Psoas muscle (tissue), 8 donors: ENCODE data around the gene MSMO1. TPM values are rescaled to one million over a fixed set of nuclear protein-coding genes. Genes with fewer than 3 reads are reported as not detected.

Experiments
- ATAC-seq, 4 donors: fragments of 200-7000 bp; cut with Tn5 transposase; one replicate each; pipeline ENCODE4 v1.9.1; 2020; ENCODE audit warnings: moderate library complexity in 3 of 4, mild to moderate bottlenecking in 2 of 4
- DNase-seq, 2 donors: peaks; one replicate each; pipeline ENCODE4 v3.0.0-alpha.2; 2020
- H3K27ac ChIP-seq: fragments of 200-600 bp; one replicate; pipeline ENCODE4 v1.8.0; 2022
- H3K27me3 ChIP-seq, 3 donors: fragments of 200-600 bp in 1 of 3; one replicate each; pipeline versions ENCODE4 v1.6.1 to v1.8.0; 2013 to 2022; ENCODE audit warnings: low read length in 2 of 3, mild to moderate bottlenecking in 2 of 3, moderate library complexity in 1 of 3; ENCODE audit not compliant: insufficient read depth in 3 of 3
- H3K36me3 ChIP-seq, 2 donors: fragments of 200-600 bp in 1 of 2; one replicate each; pipeline versions ENCODE4 v1.6.1 to v1.8.0; 2013 to 2022; ENCODE audit warnings: low read depth in 1 of 2, mild to moderate bottlenecking in 1 of 2, moderate library complexity in 1 of 2; ENCODE audit not compliant: insufficient read depth in 1 of 2
- H3K4me1 ChIP-seq: fragments of 200-600 bp; one replicate; pipeline ENCODE4 v1.8.0; 2022
- H3K4me3 ChIP-seq: fragments of 200-600 bp; one replicate; pipeline ENCODE4 v1.8.0; 2022; ENCODE audit warnings: mild to moderate bottlenecking
- H3K9me3 ChIP-seq: fragments of 200-600 bp; one replicate; pipeline ENCODE4 v1.8.0; 2022
- CTCF ChIP-seq: fragments of 200-600 bp; IDR thresholded peaks from one replicate; pipeline ENCODE4 v1.8.0; 2022; ENCODE audit warnings: antibody characterized with exemption
- WGBS, 3 donors: extraction: QIAGEN DNeasy Blood & Tissue Kit; methylation state at CpG; one replicate each; pipeline versions ENCODE4 v1.1.6 to v1.1.7; 2013; 5-methylcytosine and 5-hydroxymethylcytosine counted together
- intact Hi-C, 2 donors: fragments of 100-400 bp; cut with DNase I; formaldehyde crosslinking; loops; one replicate each; pipeline versions ENCODE4 v1.11.0 to v1.14.2; 2022
- polyA plus RNA-seq, 3 donors: library from polyadenylated mRNA; stranded (reverse); fragments of 200-250 nt; gene quantifications; one replicate each; pipeline ENCODE4 v1.2.3, GENCODE V29; 2013
- total RNA-seq, 4 donors: library from RNA; stranded (reverse); fragmentation: NEBNext Ultra II Directional in 2 of 4; extraction: Animal tissue kit (Norgen Biotek cat#: 25700) in 2 of 4; gene quantifications; one replicate each; pipeline versions ENCODE4 v1.2.1 to v1.2.4, GENCODE V29; 2021 to 2023
- donor health status: healthy with polysubstance abuse.
- donor health status: DM: no; HTN: no; CAD: no; lungs with moderate emphysema.
- donor health status: Bipolar disorder and iron deficiency.
- donor health status: healthy.
- donor health status: DM: yes; HTN: yes; CAD: no.
- donor health status: DM: no; HTN: no; CAD: no.
- donor health status: DM: no; HTN: no; CAD: no.
- donor health status: DM: yes; HTN: yes; CAD: no.

The MSMO1 gene
- total and polyA plus RNA-seq, 7 donors: 2.9 to 5.9 (median 4.4) TPM

DNA sequence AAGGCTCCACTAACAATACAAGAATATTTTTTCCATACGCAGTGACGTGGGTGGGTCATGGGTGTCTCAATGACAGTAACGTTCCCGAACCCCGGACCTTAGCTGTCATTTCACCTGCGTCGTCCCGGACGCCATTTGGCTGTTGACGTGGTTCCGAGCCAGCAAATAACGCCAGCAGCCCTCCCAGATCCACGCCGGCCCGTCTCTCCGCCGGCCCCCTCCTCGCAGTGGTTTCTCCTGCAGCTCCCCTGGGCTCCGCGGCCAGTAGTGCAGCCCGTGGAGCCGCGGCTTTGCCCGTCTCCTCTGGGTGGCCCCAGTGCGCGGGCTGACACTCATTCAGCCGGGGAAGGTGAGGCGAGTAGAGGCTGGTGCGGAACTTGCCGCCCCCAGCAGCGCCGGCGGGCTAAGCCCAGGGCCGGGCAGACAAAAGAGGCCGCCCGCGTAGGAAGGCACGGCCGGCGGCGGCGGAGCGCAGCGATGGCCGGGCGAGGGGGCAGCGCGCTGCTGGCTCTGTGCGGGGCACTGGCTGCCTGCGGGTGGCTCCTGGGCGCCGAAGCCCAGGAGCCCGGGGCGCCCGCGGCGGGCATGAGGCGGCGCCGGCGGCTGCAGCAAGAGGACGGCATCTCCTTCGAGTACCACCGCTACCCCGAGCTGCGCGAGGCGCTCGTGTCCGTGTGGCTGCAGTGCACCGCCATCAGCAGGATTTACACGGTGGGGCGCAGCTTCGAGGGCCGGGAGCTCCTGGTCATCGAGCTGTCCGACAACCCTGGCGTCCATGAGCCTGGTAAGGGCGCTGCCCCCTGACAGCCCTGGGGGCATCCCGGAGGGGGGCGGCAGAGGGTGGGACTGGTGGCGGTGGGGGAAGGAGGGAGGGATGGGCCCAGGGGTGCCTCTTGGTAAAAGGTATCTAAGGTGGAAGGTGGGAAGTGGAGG is 51.5 kb downstream of the MSMO1 start, which contains the start of gene CPE:
Gene CPE, plus strand, starts transcription at position 264 of the 933 bp plus-strand sequence. Its CDS starts 214 bp downstream, at position 478.
- H3K4me3 ChIP-seq: peak within 1 kb of the TSS; percentile 55
- 1 to 2% (median 1%) methylated on average over 62 to 82 of the region's 82 CpGs for WGBS, 3 donors
- H3K27me3 ChIP-seq: peaks cover 0 to 34% (median 1%) of the 10 kb centered on the region in 3 donors
- ATAC-seq (peak; percentile 71 to 98 (median 96)), DNase-seq (peak; percentile 81 to 82)
- H3K9me3 ChIP-seq: peaks cover 7% of the 10 kb centered on the region
- peak within 1 kb of the TSS; percentile 24 for H3K27ac ChIP-seq
- H3K4me1 ChIP-seq: no peaks in the 10 kb centered on the region
- intact Hi-C loops: no loop called here
- TF ChIP-seq CTCF: peak; percentile 35
- H3K36me3 ChIP-seq: no peaks in the 10 kb centered on the region

DNA sequence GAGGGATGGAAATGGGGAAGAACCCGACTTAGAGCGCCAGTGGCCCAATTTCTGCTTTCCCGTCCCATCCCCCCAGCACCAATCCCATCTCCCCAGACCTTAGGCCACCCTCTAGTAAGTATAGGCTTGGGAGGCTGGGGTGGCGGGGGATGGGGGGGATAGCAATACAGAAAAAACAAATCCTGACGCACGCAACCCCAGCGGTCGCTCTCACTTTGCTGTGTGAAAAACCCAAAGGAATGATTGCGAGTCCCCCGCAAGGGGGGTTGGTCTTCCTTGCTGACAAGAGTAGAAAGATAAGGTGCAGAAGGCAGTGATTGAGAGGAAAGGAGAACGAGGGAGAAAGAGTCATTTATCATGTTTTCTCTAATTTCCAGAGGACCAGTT is 52.2 kb downstream of the MSMO1 start:
- H3K36me3 ChIP-seq: no peaks in the 10 kb centered on the region
- peaks cover 5% of the 10 kb centered on the region for H3K9me3 ChIP-seq
- WGBS, 3 donors: 62 to 73% (median 72%) methylated on average over 11 of the region's 11 CpGs
- peaks cover 0 to 34% (median 1%) of the 10 kb centered on the region in 3 donors for H3K27me3 ChIP-seq
- no peak for TF ChIP-seq CTCF
- peak; percentile 13 to 46 for DNase-seq
- ATAC-seq: no peak
- H3K27ac ChIP-seq: peak overlapping the region; percentile 24
- H3K4me3 ChIP-seq: peak overlapping the region; percentile 55
- H3K4me1 ChIP-seq: no peaks in the 10 kb centered on the region
- intact Hi-C loops: no loop called here

DNA sequence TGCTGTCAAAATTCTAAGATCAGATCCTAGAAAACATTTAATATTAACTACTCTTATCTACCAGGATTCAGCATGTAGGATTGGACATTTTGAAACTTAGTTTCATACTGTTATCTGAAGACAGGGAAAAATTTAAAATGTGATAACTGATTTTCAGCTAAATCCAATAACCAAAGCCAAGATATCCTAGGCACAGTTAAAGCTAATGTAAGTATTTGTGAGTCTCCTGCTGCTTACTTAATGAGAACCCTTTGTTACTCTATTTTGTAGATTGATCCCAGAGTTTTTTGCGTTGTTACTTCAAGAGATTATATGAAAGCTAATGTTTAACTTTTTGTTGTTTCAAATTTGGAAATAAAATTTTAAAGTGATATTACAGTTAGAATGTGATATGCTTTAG is 53.3 kb downstream of the MSMO1 start:
- Histone ChIP-seq H3K27ac (no peak overlapping the region), H3K4me3 (peak overlapping the region; percentile 55), H3K36me3 (no peaks in the 10 kb centered on the region), H3K9me3 (no peaks in the 10 kb centered on the region), H3K4me1 (no peaks in the 10 kb centered on the region), H3K27me3 (peaks cover 0 to 34% (median 1%) of the 10 kb centered on the region in 3 donors)
- DNase-seq (no peak), ATAC-seq (no peak)
- intact Hi-C loops: no loop called here
- no peak for TF ChIP-seq CTCF
- 83 to 87% (median 85%) methylated on average over 1 of the region's 1 CpG for WGBS, 3 donors

DNA sequence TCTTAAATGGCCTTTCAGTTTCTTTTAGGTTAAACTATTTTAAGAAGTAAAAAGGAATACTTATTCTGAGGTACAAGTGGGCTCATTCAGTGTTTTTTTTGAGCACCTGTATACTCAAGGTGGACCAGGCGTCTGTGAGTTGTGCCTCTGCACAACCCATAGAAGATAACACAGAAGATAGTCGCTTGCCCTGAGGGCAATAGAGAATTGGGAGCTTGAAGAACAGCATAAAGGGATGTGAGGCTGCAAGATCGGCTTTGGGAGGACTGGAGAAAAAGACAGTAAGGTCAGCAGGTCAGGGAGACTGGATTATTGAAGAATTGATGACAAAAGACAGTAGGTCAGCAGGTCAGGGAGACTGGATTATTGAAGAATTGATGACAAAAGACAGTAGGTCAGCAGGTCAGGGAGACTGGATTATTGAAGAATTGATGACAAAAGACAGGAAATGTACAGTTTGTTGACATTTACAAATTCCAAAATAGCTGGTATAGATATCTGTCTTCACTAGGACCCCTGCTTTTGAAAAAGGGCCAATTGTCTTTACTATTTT is 54.4 kb downstream of the MSMO1 start:
- H3K27me3 ChIP-seq: peaks cover 0 to 28% (median 1%) of the 10 kb centered on the region in 3 donors
- no peak for ATAC-seq
- no peak overlapping the region for H3K27ac ChIP-seq
- no peaks in the 10 kb centered on the region for H3K36me3 ChIP-seq
- WGBS, 3 donors: 81 to 83% (median 82%) methylated on average over 3 of the region's 3 CpGs
- H3K4me3 ChIP-seq: peak overlapping the region; percentile 6
- intact Hi-C loops: no loop called here
- H3K9me3 ChIP-seq: no peaks in the 10 kb centered on the region
- TF ChIP-seq CTCF: no peak
- H3K4me1 ChIP-seq: no peaks in the 10 kb centered on the region
- DNase-seq: no peak
